ENCODE data around the gene SLX4IP.

SLX4IP gene

GRCh38 chr20:10492844-10493243, 57.7 kb downstream of the SLX4IP start:
- FAIRE-seq (no peak), DNase-seq (ENCODE audit: low spot score) (no peak)

- no peak for DNase-seq (ENCODE audit: low spot score)
- FAIRE-seq, result no peak
These were observed 60.1 kb downstream of the SLX4IP start for GRCh38 chr20:10495173-10495572.

DNA sequence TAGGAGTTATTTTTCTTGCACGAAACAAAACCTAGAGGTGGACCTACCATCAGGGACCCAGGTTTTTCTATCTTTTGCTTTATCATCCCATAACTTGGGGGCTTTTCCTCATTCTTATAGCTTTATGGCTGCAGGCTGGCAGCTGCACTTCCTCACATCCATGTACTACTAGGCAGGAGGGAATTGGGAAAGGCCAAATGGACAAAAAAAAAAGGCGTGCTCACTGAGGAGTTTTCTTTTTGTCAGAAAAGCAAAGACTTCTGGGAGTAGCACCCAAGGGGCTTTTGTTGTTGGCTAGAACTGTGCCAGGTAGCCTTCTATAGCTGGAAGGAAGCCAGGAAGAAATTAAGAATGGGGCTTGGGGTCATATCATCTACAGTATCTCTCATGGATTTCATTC, 61.4 kb downstream of the SLX4IP start:
- DNase-seq (ENCODE audit: low spot score) (no peak), FAIRE-seq (no peak)

- no peak for DNase-seq (ENCODE audit: low spot score)
- no peak for FAIRE-seq
These were observed 62.2 kb downstream of the SLX4IP start for GRCh38 chr20:10497283-10497682.

GRCh38 chr20:10497791-10498190, 62.7 kb downstream of the SLX4IP start:
- FAIRE-seq (no peak), DNase-seq (ENCODE audit: low spot score) (no peak)

DNA sequence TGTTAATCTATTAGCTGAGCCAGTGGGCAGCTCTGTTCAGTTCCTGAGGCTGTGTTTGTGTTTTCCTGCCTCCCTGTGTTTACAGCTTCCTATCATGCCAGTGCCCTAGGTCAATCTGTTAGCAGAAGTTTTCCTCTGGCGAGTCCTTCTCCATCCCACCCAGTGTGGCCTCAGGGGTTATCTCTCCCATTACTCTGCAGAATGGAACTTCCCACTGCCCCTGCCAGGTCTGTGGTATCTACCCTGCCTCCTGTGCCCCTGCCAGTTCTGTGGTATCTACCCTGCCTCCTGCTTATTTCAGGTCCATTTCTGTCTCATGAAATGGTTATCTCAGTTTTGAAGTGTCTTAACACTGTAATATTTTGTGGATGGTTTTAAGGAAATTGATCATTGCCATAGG, 63.1 kb downstream of the SLX4IP start:
- DNase-seq (ENCODE audit: low spot score), result no peak
- FAIRE-seq, result no peak

GRCh38 chr20:10501402-10501801, 66.3 kb downstream of the SLX4IP start:
- no peak for DNase-seq (ENCODE audit: low spot score)
- FAIRE-seq, result no peak

- no peak for FAIRE-seq
- no peak for DNase-seq (ENCODE audit: low spot score)
These were observed 67.0 kb downstream of the SLX4IP start for GRCh38 chr20:10502098-10502526.

DNA sequence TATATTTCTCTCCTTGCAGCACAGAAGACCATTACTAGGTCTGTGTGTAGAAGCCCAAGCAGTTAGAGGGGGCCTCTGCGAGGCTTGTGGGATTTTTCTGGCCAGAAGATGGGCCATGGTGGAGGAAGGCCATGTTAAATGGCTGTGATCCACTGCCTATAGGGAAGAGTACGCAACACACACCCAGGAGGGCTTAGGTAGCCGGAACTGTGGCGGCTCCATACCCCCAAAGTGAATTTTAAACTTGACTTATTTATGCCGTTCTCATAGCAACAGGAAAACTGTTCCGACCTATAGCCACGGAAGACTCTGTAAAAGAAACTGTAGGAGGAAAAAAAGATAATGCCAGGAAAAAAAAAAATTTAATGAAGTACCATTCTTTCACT, 69.5 kb downstream of the SLX4IP start:
- DNase-seq (ENCODE audit: low spot score), result no peak
- no peak for FAIRE-seq

- FAIRE-seq (no peak), DNase-seq (ENCODE audit: low spot score) (no peak)
These were observed 70.1 kb downstream of the SLX4IP start for GRCh38 chr20:10504994-10505730.

DNA sequence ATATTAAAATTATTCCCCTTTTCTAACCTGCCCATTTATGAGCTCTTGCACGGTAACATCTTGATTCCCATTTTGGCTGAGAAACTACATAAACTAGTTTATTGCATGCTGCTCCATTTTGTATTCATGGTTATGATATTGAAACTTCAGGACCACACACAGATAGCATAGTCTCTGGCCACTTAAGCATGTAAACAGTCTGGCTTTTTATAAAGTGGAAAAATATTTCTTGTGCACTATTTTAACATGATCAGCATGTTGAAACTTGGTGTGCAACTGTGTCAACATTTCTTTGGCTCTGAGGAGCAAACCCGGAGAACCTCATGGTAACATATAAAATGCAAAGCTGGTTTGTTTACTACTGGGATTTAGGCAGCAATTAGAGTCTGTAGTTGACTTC, 70.7 kb downstream of the SLX4IP start:
- no peak for FAIRE-seq
- no peak for DNase-seq (ENCODE audit: low spot score)

DNA sequence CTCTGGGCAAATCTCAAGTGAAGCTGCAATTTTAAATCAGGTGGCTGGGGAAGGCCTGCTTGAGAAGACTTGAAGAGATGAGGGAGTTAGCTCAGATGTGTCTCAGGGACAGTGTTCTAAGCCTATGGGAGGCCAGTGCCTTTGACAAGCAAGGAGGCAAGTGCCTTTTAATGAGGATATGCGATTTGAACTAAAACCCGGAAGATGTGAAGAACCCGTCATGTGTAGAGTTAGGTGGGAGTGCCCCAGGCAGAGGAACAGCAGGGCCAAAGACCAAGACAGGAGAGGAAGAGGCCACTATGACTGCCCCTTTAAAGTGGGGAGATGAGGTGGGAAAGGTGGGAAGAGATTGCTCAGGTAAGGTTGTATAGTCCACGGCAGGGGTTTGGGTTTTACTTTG, 71.9 kb downstream of the SLX4IP start:
- FAIRE-seq (no peak), DNase-seq (ENCODE audit: low spot score) (no peak)

DNA sequence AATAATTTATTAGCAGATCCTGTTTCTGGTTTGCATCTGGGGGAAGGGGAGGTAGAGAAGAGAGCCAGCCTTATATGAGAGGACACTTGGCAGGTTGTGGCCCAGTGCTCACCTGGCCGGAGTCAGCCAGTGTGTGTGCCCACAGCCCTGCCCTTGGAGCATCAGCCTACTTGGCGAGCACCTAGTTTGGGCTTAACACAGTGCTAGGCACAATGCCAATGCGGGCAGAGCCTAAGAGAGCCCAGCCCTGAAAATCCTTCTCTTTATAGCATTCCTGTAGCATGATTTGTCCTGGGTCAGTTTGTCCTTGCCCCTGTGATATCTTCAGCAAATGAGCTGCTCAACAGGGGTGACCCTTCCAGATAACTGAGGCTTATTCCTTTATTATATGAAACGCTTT, 73.0 kb downstream of the SLX4IP start:
- no peak for DNase-seq (ENCODE audit: low spot score)
- FAIRE-seq, result no peak

- no peak for FAIRE-seq
- DNase-seq (ENCODE audit: low spot score), result peak; percentile 39
These were observed 73.6 kb downstream of the SLX4IP start for GRCh38 chr20:10508468-10509251.

DNA sequence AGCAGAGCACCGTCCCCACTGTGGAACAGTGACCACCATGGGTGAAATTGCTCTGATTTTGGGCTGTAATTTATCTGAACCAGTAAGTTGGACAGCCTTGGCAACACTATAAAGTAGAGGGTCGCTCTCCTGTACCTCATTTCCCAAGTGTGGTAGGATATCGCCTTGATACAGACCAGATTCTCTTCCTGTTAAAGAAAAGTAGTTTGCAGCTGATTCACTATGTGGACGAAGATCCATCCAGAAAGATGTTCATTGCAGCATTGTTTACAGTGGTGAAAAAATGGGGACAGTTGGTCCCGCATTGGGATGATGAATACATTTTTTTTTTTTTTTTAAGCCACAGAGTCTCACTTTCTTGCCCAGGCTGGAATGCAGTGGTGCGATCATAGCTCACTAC, 74.3 kb downstream of the SLX4IP start:
- DNase-seq (ENCODE audit: low spot score), result no peak
- no peak for FAIRE-seq

DNA sequence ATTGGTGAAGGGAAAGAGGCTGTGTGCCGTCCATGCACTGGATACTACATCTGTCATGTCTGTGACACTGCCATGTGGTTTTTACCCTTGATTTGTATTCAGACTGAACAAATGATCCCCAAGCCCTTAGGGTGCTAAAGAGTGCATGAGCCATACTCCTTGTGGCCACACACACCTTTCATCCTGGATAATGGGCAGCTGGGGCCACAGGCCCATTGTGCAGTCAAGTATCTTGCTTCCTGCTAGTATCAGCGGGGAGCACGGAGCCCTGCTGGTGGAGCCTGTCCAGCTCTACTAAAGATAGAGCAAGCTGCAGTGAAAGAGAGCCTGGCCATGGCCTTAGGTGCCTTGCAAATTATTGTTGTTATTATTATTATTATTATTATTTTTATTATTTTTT, 75.1 kb downstream of the SLX4IP start:
- DNase-seq (ENCODE audit: low spot score) (no peak), FAIRE-seq (no peak)

DNA sequence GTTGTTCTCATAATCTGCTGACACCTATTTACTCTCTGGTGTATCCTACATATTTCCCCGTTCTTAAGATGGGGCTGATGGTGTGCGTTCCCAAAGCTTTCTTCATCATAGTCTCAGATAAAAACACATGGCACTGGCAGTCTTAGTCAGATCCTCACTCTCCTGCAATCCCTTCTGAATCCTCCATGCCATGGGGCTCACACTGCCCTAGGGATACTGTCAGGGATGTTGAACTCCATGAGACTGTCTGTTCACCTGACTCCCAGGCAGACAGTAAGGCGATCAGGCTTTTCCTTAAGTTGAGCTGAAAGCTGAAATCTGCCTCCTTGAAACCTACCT, 76.0 kb downstream of the SLX4IP start:
- DNase-seq (ENCODE audit: low spot score), result peak; percentile 38

DNA sequence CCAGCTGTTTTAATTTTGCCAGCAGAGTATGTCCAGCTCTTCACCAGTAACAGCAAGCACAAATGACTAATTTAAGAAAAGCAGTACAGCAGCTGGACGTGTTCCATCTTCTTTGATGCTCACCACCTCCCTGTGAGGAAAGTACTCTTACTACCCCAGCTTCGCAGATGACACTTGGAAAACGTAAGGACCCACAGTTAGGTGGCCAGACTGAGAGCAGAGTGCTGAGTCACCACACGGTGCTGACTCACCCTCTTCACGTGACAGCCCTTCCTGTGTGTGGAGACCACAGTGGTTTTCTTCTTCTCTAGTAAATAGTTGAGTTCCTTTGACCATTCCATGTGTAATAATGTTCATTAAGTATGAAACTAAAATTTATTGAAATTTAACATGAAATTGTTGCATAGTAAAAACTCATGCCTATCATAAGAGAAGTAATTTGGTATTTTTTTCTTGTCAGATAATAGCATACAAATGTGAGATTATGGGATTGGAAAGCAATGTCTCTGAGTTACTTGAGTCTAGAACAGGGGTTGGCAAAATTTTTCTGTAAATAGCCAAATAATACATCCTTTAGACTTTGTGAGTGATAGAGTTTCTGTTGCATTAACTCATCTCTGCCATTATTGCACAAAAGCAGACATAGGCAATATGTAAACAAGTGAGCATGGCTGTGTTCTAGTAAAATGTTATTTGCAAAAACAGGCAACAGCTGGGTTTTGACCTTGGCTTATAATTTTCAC, 76.6 kb downstream of the SLX4IP start:
- DNase-seq (ENCODE audit: low spot score) (peak; percentile 90), FAIRE-seq (no peak)

More for the DNA sequence above, 76.0 kb downstream of the SLX4IP start:
- no peak for FAIRE-seq

GRCh38 chr20:10513061-10513460, 78.0 kb downstream of the SLX4IP start:
- FAIRE-seq (no peak), DNase-seq (ENCODE audit: low spot score) (no peak)

DNA sequence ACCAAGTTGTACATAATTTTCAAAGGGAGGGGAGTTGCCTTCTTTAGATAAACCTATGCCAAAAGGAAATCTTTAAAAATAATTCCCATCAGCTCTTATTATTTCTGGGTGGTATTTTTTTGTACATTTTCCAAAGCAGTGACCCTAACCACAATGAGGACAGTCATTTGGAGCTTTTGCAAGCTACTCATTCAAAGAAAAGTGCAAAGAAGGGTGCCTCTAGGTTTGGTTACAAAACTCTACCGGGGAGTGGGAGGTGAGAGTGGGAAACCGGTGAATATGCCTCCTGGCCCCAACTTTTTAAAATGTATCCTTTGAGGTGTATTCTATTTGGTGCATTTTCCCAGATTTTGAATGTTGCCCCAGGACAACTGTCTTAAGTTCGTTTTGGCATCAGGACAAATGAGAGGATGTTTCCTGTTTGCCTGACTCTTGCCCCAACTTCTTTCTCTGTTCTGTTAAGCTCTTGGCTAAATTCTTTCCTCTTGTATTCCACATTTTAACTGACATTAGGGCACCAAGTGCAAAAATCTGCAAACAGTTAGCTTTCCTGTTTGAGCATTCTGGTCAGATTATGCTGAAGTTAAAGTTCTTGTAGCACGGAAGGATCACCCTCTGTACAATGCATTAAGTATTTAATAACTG, 78.9 kb downstream of the SLX4IP start:
- no peak for FAIRE-seq
- DNase-seq (ENCODE audit: low spot score), result no peak

DNA sequence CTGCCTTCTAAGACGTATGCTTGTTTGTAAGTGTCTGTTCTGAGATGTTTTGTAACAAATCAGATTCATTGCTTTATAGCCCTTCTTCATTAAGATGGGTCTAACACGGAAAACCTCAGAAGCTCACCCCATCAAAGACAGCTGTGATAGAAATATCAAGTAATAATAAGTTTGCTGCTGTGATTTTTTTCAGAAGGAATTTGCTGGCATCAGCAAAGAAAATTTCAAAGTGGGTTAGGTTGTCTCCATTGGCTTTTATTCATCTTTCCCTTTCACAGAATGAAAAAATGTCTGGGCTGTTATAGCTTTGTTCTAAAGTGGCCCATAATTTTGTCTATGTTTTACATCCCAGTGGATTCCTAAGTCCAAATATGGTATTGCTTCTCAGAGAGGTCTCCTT, 81.4 kb downstream of the SLX4IP start:
- no peak for FAIRE-seq
- DNase-seq (ENCODE audit: low spot score), result no peak

Data from urothelium cell line (cell line).